ENCODE measurements around the gene UIMC1. TPM values are rescaled to one million over a fixed set of nuclear protein-coding genes. Genes with fewer than 3 reads are reported as not detected.

Gene UIMC1
- total and polyA plus RNA-seq, 2 of the 4 experiments (the other 2 are of a cell fraction) = 19.5 to 27.6 TPM

- Histone ChIP-seq H3K14ac (replicated peaks; ENCODE audit: low read depth, low read length) (no peak overlapping the region), H3K18ac (ENCODE audit: low read depth, low read length) (no peak overlapping the region)
- no peak for ATAC-seq (ENCODE audit: low read depth)
These were observed 71.6 kb downstream of the UIMC1 start for GRCh38 chr5:176935017-176935416.

More at GRCh38 chr5:176935017-176935416, 71.6 kb downstream of the UIMC1 start:
- Histone ChIP-seq H3K4me2 (ENCODE audit: low read depth, low read length) (no peak overlapping the region), H2BK120ac (ENCODE audit: low read depth, low read length) (no peak overlapping the region), H4K5ac (ENCODE audit: low read depth, low read length) (no peak overlapping the region), H2AK5ac (ENCODE audit: low read depth, low read length) (no peak overlapping the region), H4K20me1 (ENCODE audit: insufficient read depth, low read length) (no peaks in the 10 kb centered on the region), H3K9ac (ENCODE audit: low read depth, low read length) (no peak overlapping the region), H3K79me1 (ENCODE audit: low read depth in 1 of 2, low read length in 2 of 2) (peaks cover 3 to 13% of the 10 kb centered on the region in 2 experiments; a peak in 3 of 4 replicates), H2BK15ac (ENCODE audit: low read depth, low read length) (no peak overlapping the region), H3K27me3 (ENCODE audit: control insufficient read depth, insufficient read depth, low read length) (no peaks in the 10 kb centered on the region), H3K27ac (ENCODE audit: insufficient read depth, low read length) (no peak overlapping the region), H3K4ac (ENCODE audit: low read depth, low read length) (no peak overlapping the region), H2AK9ac (replicated peaks; ENCODE audit: low read depth, low read length, poor library complexity) (no peak overlapping the region), H3K9me3 (ENCODE audit: control insufficient read depth, insufficient read depth, low read length) (no peaks in the 10 kb centered on the region), H4K91ac (ENCODE audit: insufficient read depth, low read depth, low read length) (no peak overlapping the region), H3K23ac (ENCODE audit: low read depth, low read length) (no peak overlapping the region), H3K36me3 (ENCODE audit: control insufficient read depth, insufficient read depth, low read length) (peaks cover 25% of the 10 kb centered on the region), H2BK20ac (ENCODE audit: low read depth, low read length) (no peak overlapping the region), H3K4me3 (ENCODE audit: insufficient read depth, low read depth, low read length) (no peak overlapping the region), H3K56ac (ENCODE audit: extremely low read depth, insufficient read depth, low read length) (no peak overlapping the region), H3K9me1 (ENCODE audit: insufficient read depth, low read length) (no peaks in the 10 kb centered on the region), H2BK5ac (ENCODE audit: low read depth, low read length, poor library complexity, severe bottlenecking) (no peak overlapping the region), H2AFZ (replicated peaks; ENCODE audit: low read length, poor library complexity) (no peak overlapping the region), H4K8ac (ENCODE audit: low read depth in 2 of 2, low read length in 2 of 2) (no peak overlapping the region), H3K4me1 (ENCODE audit: control insufficient read depth, insufficient read depth, low read length) (no peaks in the 10 kb centered on the region)
- no peak for DNase-seq
- dilution Hi-C loops (cut with HindIII; ENCODE audit: low sequenced_read_pairs, unreplicated experiment) = no loop called here
- 100% methylated on average over 1 of the region's 1 CpG; no CpG with 5 or more reads in 1 of the 2 experiments for WGBS, 2 experiments (ENCODE audit: extremely low coverage in 2 of 2, insufficient read length in 1 of 2)
- in situ Hi-C loops (cut with MboI; ENCODE audit: low sequenced_read_pairs) = no loop called here
- no TSS peak for BruUV-seq (replicated peaks)
- ChIA-PET POLR2A (ENCODE audit: unreplicated experiment) (no interaction called here), CTCF (interaction anchor here (1.2 kb wide), 1 partner anchor 18 kb away, joined by 3 read pairs; no protein-coding TSS in a partner anchor)
- intact Hi-C loops (cut with micrococcal nuclease) = no loop called here
- TF ChIP-seq NFE2L2 (IDR thresholded peaks at IDR 0.05; ENCODE audit: low read depth, low read length) = no peak
- no peak for TF ChIP-seq FOS (IDR thresholded peaks at IDR 0.05; ENCODE audit: low read depth, low read length)
- no peak for TF ChIP-seq BHLHE40 (IDR thresholded peaks at IDR 0.05; ENCODE audit: low read depth, low read length)
- no peak for TF ChIP-seq MAFK (IDR thresholded peaks at IDR 0.05; ENCODE audit: low read depth, low read length)
- no peak for TF ChIP-seq RAD21 (IDR thresholded peaks at IDR 0.05; ENCODE audit: low read length)
- no peak for TF ChIP-seq MAZ (IDR thresholded peaks at IDR 0.05; ENCODE audit: borderline replicate concordance, low read depth, low read length)
- TF ChIP-seq CHD1 (IDR thresholded peaks at IDR 0.05; ENCODE audit: low read depth, low read length) = no peak
- no peak for TF ChIP-seq RFX5 (IDR thresholded peaks at IDR 0.05; ENCODE audit: low read depth, low read length)
- TF ChIP-seq CEBPB (IDR thresholded peaks at IDR 0.05; ENCODE audit: low read depth, low read length) = no peak
- TF ChIP-seq USF2 (IDR thresholded peaks at IDR 0.05; ENCODE audit: low read depth, low read length) = no peak
- TF ChIP-seq POLR2A (IDR thresholded peaks at IDR 0.05; ENCODE audit: low read depth, low read length) = no peak
- no peak for TF ChIP-seq MXI1 (IDR thresholded peaks at IDR 0.05; ENCODE audit: borderline replicate concordance, low read depth, low read length)
- no peak for TF ChIP-seq RCOR1 (IDR thresholded peaks at IDR 0.05; ENCODE audit: insufficient replicate concordance, low read length)
- TF ChIP-seq ELK1 (IDR thresholded peaks at IDR 0.05; ENCODE audit: borderline replicate concordance, low read depth, low read length) = no peak
- no peak for TF ChIP-seq SMC3 (IDR thresholded peaks at IDR 0.05; ENCODE audit: low read depth, low read length)
- no peak for TF ChIP-seq CTCF (conservative IDR thresholded peaks at IDR 0.05; ENCODE audit: low read depth, low read length)

Measured in IMR-90 (cell line).